Gastrocnemius medialis (tissue), 4 donors: Measurements from ENCODE around the gene SERINC5.

Experiments used
- POLR2A ChIP-seq, 2 donors: fragments of 450-650 bp; IDR thresholded peaks; one replicate each; pipeline ENCODE4 v1.6.1; 2017; ENCODE audit warnings: antibody characterized with exemption in 2 of 2, mild to moderate bottlenecking in 2 of 2, moderate library complexity in 2 of 2
- TF ChIP-seq, protein P1 (sequence below), 5 experiments: fragments of 450-650 bp in 3 of 5; fragments of 200-600 bp in 2 of 5; sonication (generic) in 2 of 5; IDR thresholded peaks in 4 of 5; conservative IDR thresholded peaks in 1 of 5; 1 replicate in 4 of 5; 2 replicates in 1 of 5; pipeline ENCODE4 v1.5.1; 2016 to 2019; ENCODE audit warnings: antibody characterized with exemption in 5 of 5, mild to moderate bottlenecking in 3 of 5, moderate library complexity in 3 of 5

DNA sequence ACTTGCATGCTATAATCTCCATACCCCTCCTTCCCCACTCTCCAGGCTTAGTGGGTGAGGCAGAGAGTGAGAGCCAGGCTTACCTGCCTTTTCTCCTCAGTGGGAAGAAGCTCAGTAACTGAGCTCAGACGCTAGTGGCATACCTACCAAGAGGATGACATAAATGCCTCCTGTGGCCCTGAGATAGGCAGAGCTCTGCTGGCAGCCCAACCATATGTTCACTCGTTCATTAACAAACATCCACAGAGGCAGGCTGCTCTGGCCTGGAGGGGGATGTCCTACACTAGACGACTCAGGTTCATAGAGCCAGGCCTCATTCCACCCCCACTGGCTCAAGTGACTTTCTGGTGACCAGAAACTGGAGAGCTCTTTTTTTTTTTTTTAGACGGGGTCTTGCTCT, 139.4 kb downstream of the SERINC5 start:
- TF ChIP-seq, protein P1, sequence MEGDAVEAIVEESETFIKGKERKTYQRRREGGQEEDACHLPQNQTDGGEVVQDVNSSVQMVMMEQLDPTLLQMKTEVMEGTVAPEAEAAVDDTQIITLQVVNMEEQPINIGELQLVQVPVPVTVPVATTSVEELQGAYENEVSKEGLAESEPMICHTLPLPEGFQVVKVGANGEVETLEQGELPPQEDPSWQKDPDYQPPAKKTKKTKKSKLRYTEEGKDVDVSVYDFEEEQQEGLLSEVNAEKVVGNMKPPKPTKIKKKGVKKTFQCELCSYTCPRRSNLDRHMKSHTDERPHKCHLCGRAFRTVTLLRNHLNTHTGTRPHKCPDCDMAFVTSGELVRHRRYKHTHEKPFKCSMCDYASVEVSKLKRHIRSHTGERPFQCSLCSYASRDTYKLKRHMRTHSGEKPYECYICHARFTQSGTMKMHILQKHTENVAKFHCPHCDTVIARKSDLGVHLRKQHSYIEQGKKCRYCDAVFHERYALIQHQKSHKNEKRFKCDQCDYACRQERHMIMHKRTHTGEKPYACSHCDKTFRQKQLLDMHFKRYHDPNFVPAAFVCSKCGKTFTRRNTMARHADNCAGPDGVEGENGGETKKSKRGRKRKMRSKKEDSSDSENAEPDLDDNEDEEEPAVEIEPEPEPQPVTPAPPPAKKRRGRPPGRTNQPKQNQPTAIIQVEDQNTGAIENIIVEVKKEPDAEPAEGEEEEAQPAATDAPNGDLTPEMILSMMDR (IDR thresholded peaks at IDR 0.05 in 4 of 5, conservative IDR thresholded peaks at IDR 0.05 in 1 of 5): no peak
- no peak for TF ChIP-seq POLR2A (IDR thresholded peaks at IDR 0.05)
